Measurements from ENCODE around the gene DIS3. TPM values are rescaled to one million over a fixed set of nuclear protein-coding genes. Genes with fewer than 3 reads are reported as not detected.
"Not testable (repeated sequence)": the region's sequence is repeated elsewhere in the genome, so short reads cannot be mapped to it uniquely, and the experiment has no call there.

DIS3 gene
- total and polyA plus RNA-seq, 2 of the 4 experiments (the other 2 are of a cell fraction): 19.3 to 33.3 TPM

- no peak overlapping the region for H4K8ac ChIP-seq (ENCODE audit: low read depth in 2 of 2, low read length in 2 of 2)
- H3K4me1 ChIP-seq (ENCODE audit: control insufficient read depth, insufficient read depth, low read length): no peaks in the 10 kb centered on the region
- H3K4ac ChIP-seq (ENCODE audit: low read depth, low read length): no peak overlapping the region
- intact Hi-C loops (cut with micrococcal nuclease): no loop called here
- TF ChIP-seq RFX5 (IDR thresholded peaks at IDR 0.05; ENCODE audit: low read depth, low read length) (no peak), MAZ (IDR thresholded peaks at IDR 0.05; ENCODE audit: borderline replicate concordance, low read depth, low read length) (no peak), CEBPB (IDR thresholded peaks at IDR 0.05; ENCODE audit: low read depth, low read length) (no peak), POLR2A (IDR thresholded peaks at IDR 0.05; ENCODE audit: low read depth, low read length) (no peak), ELK1 (IDR thresholded peaks at IDR 0.05; ENCODE audit: borderline replicate concordance, low read depth, low read length) (no peak), MAFK (IDR thresholded peaks at IDR 0.05; ENCODE audit: low read depth, low read length) (no peak), NFE2L2 (IDR thresholded peaks at IDR 0.05; ENCODE audit: low read depth, low read length) (no peak), RAD21 (IDR thresholded peaks at IDR 0.05; ENCODE audit: low read length) (no peak), CHD1 (IDR thresholded peaks at IDR 0.05; ENCODE audit: low read depth, low read length) (no peak)
- no peaks in the 10 kb centered on the region; the same call in 1 of the 2 replicates for H3K9me1 ChIP-seq (ENCODE audit: insufficient read depth, low read length)
- in situ Hi-C loops (cut with MboI; ENCODE audit: low sequenced_read_pairs): no loop called here
- no peak overlapping the region for H3K14ac ChIP-seq (replicated peaks; ENCODE audit: low read depth, low read length)
- dilution Hi-C loops (cut with HindIII; ENCODE audit: low sequenced_read_pairs, unreplicated experiment): no loop called here
- no peak overlapping the region for H3K4me3 ChIP-seq (ENCODE audit: insufficient read depth, low read depth, low read length)
- no peak overlapping the region for H3K27ac ChIP-seq (ENCODE audit: insufficient read depth, low read length)
- no peaks in the 10 kb centered on the region for H3K9me3 ChIP-seq (ENCODE audit: control insufficient read depth, insufficient read depth, low read length)
- H3K27me3 ChIP-seq (ENCODE audit: control insufficient read depth, insufficient read depth, low read length): no peaks in the 10 kb centered on the region
- H2BK20ac ChIP-seq (ENCODE audit: low read depth, low read length): no peak overlapping the region
- no peak overlapping the region for H2AK9ac ChIP-seq (replicated peaks; ENCODE audit: low read depth, low read length, poor library complexity)
- H3K79me1 ChIP-seq (ENCODE audit: low read depth in 1 of 2, low read length in 2 of 2): peaks cover 21 to 39% of the 10 kb centered on the region in 2 experiments
- no peak overlapping the region for H3K9ac ChIP-seq (ENCODE audit: low read depth, low read length)
- ChIA-PET POLR2A (ENCODE audit: unreplicated experiment) (no interaction called here), CTCF (interaction anchor here (0.7 to 1.0 kb wide), 2 partner anchors 16 to 919 kb away, joined by 3 to 4 read pairs; no protein-coding TSS in a partner anchor)
- no peak overlapping the region for H3K4me2 ChIP-seq (ENCODE audit: low read depth, low read length)
- DNase-seq: no peak
- H3K23ac ChIP-seq (ENCODE audit: low read depth, low read length): no peak overlapping the region
- H3K36me3 ChIP-seq (ENCODE audit: control insufficient read depth, insufficient read depth, low read length): peaks cover 12% of the 10 kb centered on the region
- no peak overlapping the region for H4K91ac ChIP-seq (ENCODE audit: insufficient read depth, low read depth, low read length)
- whole genome bisulfite sequencing, 2 experiments (ENCODE audit: extremely low coverage in 2 of 2, insufficient read length in 1 of 2): no CpG with 5 or more reads among the region's 1 CpG
- H2BK120ac ChIP-seq (ENCODE audit: low read depth, low read length): no peak overlapping the region
- H4K5ac ChIP-seq (ENCODE audit: low read depth, low read length): no peak overlapping the region
- no TSS peak for BruUV-seq (replicated peaks)
- H4K20me1 ChIP-seq (ENCODE audit: insufficient read depth, low read length): no peaks in the 10 kb centered on the region
- no peak overlapping the region for H2AFZ ChIP-seq (replicated peaks; ENCODE audit: low read length, poor library complexity)
- no peak for ATAC-seq (ENCODE audit: low read depth)
- H2BK5ac ChIP-seq (ENCODE audit: low read depth, low read length, poor library complexity, severe bottlenecking): no peak overlapping the region
- H2AK5ac ChIP-seq (ENCODE audit: low read depth, low read length): no peak overlapping the region
- H3K56ac ChIP-seq (ENCODE audit: extremely low read depth, insufficient read depth, low read length): no peak overlapping the region
- no peak overlapping the region for H3K18ac ChIP-seq (ENCODE audit: low read depth, low read length)
- H2BK15ac ChIP-seq (ENCODE audit: low read depth, low read length): no peak overlapping the region
These were observed 7.1 kb upstream of the DIS3 start for GRCh38 chr13:72788831-72789230.

DNA sequence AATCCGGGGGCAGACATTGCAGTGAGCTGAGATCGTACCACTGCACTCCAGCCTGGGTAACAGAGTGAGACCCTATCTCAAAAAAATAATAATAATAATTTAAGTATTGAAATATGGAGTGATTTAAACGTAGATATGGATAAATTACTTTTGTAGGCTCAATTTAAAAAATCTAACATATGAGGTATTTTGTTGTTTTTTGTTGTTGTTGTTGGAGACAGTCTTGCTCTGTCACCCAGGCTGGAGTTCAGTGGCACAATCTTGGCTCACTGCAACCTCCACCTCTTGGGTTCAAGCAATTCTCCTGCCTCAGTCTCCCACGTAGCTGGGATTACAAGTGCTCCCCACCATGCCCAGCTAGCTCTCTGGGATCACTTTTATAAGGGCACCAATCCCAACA, 3.0 kb upstream of the DIS3 start:
- H2AK5ac ChIP-seq (ENCODE audit: low read depth, low read length); H4K8ac ChIP-seq (ENCODE audit: low read depth in 2 of 2, low read length in 2 of 2); H4K91ac ChIP-seq (ENCODE audit: insufficient read depth, low read depth, low read length); H3K18ac ChIP-seq (ENCODE audit: low read depth, low read length); in situ Hi-C loops (cut with MboI; ENCODE audit: low sequenced_read_pairs); BruUV-seq (replicated peaks); H3K23ac ChIP-seq (ENCODE audit: low read depth, low read length); H3K27ac ChIP-seq (ENCODE audit: insufficient read depth, low read length); ATAC-seq (ENCODE audit: low read depth); CTCF ChIA-PET; H3K56ac ChIP-seq (ENCODE audit: extremely low read depth, insufficient read depth, low read length); H4K5ac ChIP-seq (ENCODE audit: low read depth, low read length); H3K4ac ChIP-seq (ENCODE audit: low read depth, low read length); dilution Hi-C loops (cut with HindIII; ENCODE audit: low sequenced_read_pairs, unreplicated experiment); H3K4me1 ChIP-seq (ENCODE audit: control insufficient read depth, insufficient read depth, low read length); H3K9ac ChIP-seq (ENCODE audit: low read depth, low read length); H3K14ac ChIP-seq (replicated peaks; ENCODE audit: low read depth, low read length); H2AFZ ChIP-seq (replicated peaks; ENCODE audit: low read length, poor library complexity); H3K4me2 ChIP-seq (ENCODE audit: low read depth, low read length); H3K27me3 ChIP-seq (ENCODE audit: control insufficient read depth, insufficient read depth, low read length); intact Hi-C loops (cut with micrococcal nuclease); POLR2A ChIA-PET (ENCODE audit: unreplicated experiment); H2AK9ac ChIP-seq (replicated peaks; ENCODE audit: low read depth, low read length, poor library complexity); H3K9me3 ChIP-seq (ENCODE audit: control insufficient read depth, insufficient read depth, low read length); H2BK120ac ChIP-seq (ENCODE audit: low read depth, low read length); H2BK15ac ChIP-seq (ENCODE audit: low read depth, low read length); H2BK20ac ChIP-seq (ENCODE audit: low read depth, low read length); H2BK5ac ChIP-seq (ENCODE audit: low read depth, low read length, poor library complexity, severe bottlenecking); H4K20me1 ChIP-seq (ENCODE audit: insufficient read depth, low read length); H3K9me1 ChIP-seq (ENCODE audit: insufficient read depth, low read length); DNase-seq; H3K36me3 ChIP-seq (ENCODE audit: control insufficient read depth, insufficient read depth, low read length); H3K4me3 ChIP-seq (ENCODE audit: insufficient read depth, low read depth, low read length): not testable (repeated sequence)
- H3K79me1 ChIP-seq (ENCODE audit: low read depth in 1 of 2, low read length in 2 of 2): peaks cover 21 to 53% of the 10 kb centered on the region in 2 experiments
- 100% methylated on average over 1 of the region's 4 CpGs; no CpG with 5 or more reads in 1 of the 2 experiments for WGBS, 2 experiments (ENCODE audit: extremely low coverage in 2 of 2, insufficient read length in 1 of 2)
